ENCODE measurements around the gene MX2. TPM values are rescaled to one million over a fixed set of nuclear protein-coding genes. Genes with fewer than 3 reads are reported as not detected.
A peak's percentile ranks its signal among the peaks of the same experiment; 100 is the strongest.

The MX2 gene
- total and polyA plus RNA-seq, 5 donors from 2014 or later, result 34.8 to 119 (median 49.2) TPM

DNA sequence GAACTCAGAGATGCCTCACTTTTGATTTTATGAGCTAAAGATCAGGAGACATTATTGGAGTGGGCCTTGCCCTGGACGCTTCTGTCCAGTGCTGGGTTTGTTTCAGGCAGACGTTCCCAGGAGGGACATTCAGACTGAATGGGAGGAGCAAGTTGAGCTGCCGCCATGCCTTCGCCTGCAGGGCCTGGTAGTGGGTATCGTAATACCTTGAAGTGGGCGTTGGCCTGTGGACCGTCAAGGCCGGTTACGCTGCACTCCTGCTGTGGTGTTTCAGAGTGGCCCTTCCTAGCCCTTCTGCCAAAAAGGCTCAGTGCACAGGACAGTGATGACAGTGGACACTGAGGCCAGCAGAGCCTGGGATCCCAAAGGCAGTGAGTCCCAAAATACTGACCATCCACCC lies 43.6 kb upstream of the MX2 start:
- Histone ChIP-seq H3K36me3 (ENCODE audit: control insufficient read depth, insufficient read depth, low read length) (no peaks in the 10 kb centered on the region), H3K4me3 (ENCODE audit: low read depth, low read length) (no peak overlapping the region), H3K27ac (ENCODE audit: insufficient read depth, low read length, poor library complexity, severe bottlenecking) (no peak overlapping the region), H3K9me3 (ENCODE audit: control insufficient read depth in 2 of 2, low read length in 2 of 2) (no peaks in the 10 kb centered on the region), H3K4me1 (ENCODE audit: control insufficient read depth, insufficient read depth, low read length, poor library complexity, severe bottlenecking) (no peaks in the 10 kb centered on the region), H3K27me3 (ENCODE audit: control insufficient read depth, insufficient read depth, low read length) (peaks cover 17% of the 10 kb centered on the region)
- Mint-ChIP-seq H3K36me3 (no peaks in the 10 kb centered on the region), H3K27me3 (peaks cover 43% of the 10 kb centered on the region), H3K27ac (no peak overlapping the region), H3K4me3 (no peak overlapping the region), H3K4me1 (peaks cover 0 to 3% (median 1%) of the 10 kb centered on the region in 4 donors), H3K9me3 (peaks cover 0 to 3% (median 0%) of the 10 kb centered on the region in 7 donors)
- ATAC-seq (ENCODE audit: low read depth in 2 of 2) (no peak), DNase-seq (no peak)

DNA sequence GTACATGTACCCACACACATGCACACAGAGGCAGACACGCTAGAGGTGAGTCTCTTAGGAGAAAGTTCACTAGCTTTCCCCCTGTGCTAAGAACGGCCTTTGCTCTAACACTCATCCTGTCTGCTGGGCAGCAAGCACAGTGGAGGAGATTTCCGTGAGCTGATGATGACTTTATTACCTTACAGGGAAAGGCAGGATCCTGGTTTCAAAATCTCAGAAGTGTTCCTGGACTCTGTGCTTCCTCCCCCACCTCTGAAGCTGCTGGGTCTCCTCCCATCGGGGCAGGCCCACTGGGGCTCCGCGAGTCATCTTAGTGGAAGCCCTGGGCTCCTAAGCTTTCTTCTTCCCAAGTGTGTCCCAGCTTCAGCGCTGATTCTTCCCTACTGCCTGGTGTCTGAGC lies 42.6 kb upstream of the MX2 start:
- peaks cover 17% of the 10 kb centered on the region for H3K27me3 ChIP-seq (ENCODE audit: control insufficient read depth, insufficient read depth, low read length)
- H3K4me3 ChIP-seq (ENCODE audit: low read depth, low read length), result no peak overlapping the region
- H3K27ac ChIP-seq (ENCODE audit: insufficient read depth, low read length, poor library complexity, severe bottlenecking), result no peak overlapping the region
- no peaks in the 10 kb centered on the region for H3K36me3 ChIP-seq (ENCODE audit: control insufficient read depth, insufficient read depth, low read length)
- Mint-ChIP-seq H3K36me3 (no peaks in the 10 kb centered on the region), H3K27ac (no peak overlapping the region), H3K4me3 (no peak overlapping the region), H3K4me1 (peaks cover 0 to 3% (median 1%) of the 10 kb centered on the region in 4 donors), H3K27me3 (peaks cover 38% of the 10 kb centered on the region), H3K9me3 (peaks cover 0 to 3% (median 0%) of the 10 kb centered on the region in 7 donors)
- ATAC-seq (ENCODE audit: low read depth in 2 of 2), result no peak
- H3K9me3 ChIP-seq (ENCODE audit: control insufficient read depth in 2 of 2, low read length in 2 of 2), result no peaks in the 10 kb centered on the region
- no peak for DNase-seq
- no peaks in the 10 kb centered on the region for H3K4me1 ChIP-seq (ENCODE audit: control insufficient read depth, insufficient read depth, low read length, poor library complexity, severe bottlenecking)

DNA sequence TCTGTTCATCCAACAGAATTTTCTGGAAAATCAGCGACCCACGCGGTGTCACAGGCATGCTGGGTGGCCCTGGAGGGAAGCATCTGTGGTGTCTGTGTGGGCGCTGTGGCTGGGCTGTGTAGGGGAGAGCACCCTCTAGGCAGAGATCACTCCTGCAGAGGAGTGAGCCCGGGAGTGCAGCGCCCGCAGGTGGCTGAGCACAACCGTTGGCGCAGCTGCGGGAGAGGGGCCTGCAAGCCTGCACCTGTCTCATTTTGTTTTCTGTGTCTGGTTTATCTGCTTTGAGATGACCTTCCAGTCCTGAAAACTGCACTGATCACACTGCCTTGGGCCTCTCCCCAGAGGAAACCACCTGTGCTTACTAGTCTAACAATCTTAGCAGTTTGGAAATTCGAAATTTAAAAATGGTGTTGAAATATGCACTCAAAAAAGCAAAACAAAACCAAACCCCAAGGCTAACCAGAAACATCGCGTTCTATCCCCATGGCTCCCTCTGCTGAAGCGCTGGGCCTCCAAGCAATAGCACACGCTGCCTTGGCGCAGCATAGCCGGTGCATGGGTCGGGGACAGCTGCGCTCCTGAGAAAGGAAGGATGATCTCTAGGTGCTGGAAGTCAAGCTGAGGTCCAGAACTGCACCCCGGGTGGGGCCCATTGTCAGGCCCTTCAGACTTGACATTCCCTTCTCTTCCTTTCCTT lies 40.5 kb upstream of the MX2 start:
- Mint-ChIP-seq H3K4me3 (no peak overlapping the region), H3K27me3 (peaks cover 20% of the 10 kb centered on the region), H3K27ac (no peak overlapping the region), H3K4me1 (no peaks in the 10 kb centered on the region), H3K9me3 (peaks cover 0 to 3% (median 0%) of the 10 kb centered on the region in 7 donors), H3K36me3 (no peaks in the 10 kb centered on the region)
- Histone ChIP-seq H3K27ac (ENCODE audit: insufficient read depth, low read length, poor library complexity, severe bottlenecking) (no peak overlapping the region), H3K36me3 (ENCODE audit: control insufficient read depth, insufficient read depth, low read length) (no peaks in the 10 kb centered on the region), H3K4me1 (ENCODE audit: control insufficient read depth, insufficient read depth, low read length, poor library complexity, severe bottlenecking) (no peaks in the 10 kb centered on the region), H3K4me3 (ENCODE audit: low read depth, low read length) (no peak overlapping the region), H3K9me3 (ENCODE audit: control insufficient read depth in 2 of 2, low read length in 2 of 2) (no peaks in the 10 kb centered on the region), H3K27me3 (ENCODE audit: control insufficient read depth, insufficient read depth, low read length) (peaks cover 9% of the 10 kb centered on the region)
- peak in 1 of 2 donors; percentile 24 for ATAC-seq (ENCODE audit: low read depth in 2 of 2)
- DNase-seq, result no peak

DNA sequence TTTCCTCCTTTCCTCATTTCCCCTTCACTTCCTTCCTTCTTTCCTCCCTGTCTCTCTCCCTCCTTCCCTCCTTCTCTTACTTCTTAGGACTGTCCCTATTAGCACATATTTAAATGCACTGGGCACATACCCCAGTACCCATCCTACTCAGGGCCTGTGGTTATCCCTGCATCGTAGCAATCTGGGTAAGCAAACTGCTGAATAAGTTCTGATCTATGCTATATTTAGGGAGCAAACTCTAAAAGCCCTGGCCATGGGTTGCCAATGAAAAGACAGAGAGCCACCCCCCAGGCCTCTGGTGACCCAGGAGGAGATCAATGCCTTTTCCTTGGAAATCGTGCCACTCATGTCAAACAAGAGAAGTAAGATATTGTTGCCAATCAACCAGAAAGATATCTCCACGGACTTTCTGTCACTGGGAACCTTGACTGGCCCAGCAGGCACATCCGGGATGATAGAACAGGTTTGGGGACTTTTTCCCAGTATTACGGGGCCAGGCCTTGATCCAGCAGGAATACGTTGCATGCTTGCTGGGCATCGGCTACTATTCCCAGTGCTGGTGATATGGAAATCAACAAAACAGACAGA lies 39.8 kb upstream of the MX2 start:
- Histone ChIP-seq H3K27me3 (ENCODE audit: control insufficient read depth, insufficient read depth, low read length) (peaks cover 9% of the 10 kb centered on the region), H3K36me3 (ENCODE audit: control insufficient read depth, insufficient read depth, low read length) (no peaks in the 10 kb centered on the region), H3K4me3 (ENCODE audit: low read depth, low read length) (no peak overlapping the region), H3K9me3 (ENCODE audit: control insufficient read depth in 2 of 2, low read length in 2 of 2) (no peaks in the 10 kb centered on the region), H3K4me1 (ENCODE audit: control insufficient read depth, insufficient read depth, low read length, poor library complexity, severe bottlenecking) (no peaks in the 10 kb centered on the region), H3K27ac (ENCODE audit: insufficient read depth, low read length, poor library complexity, severe bottlenecking) (no peak overlapping the region)
- no peak for ATAC-seq (ENCODE audit: low read depth in 2 of 2)
- Mint-ChIP-seq H3K27ac (peak overlapping the region in 1 of 3 donors; percentile 55), H3K4me3 (no peak overlapping the region), H3K9me3 (peaks cover 0 to 3% (median 0%) of the 10 kb centered on the region in 7 donors), H3K4me1 (no peaks in the 10 kb centered on the region), H3K27me3 (peaks cover 20% of the 10 kb centered on the region), H3K36me3 (no peaks in the 10 kb centered on the region)
- DNase-seq, result no peak

DNA sequence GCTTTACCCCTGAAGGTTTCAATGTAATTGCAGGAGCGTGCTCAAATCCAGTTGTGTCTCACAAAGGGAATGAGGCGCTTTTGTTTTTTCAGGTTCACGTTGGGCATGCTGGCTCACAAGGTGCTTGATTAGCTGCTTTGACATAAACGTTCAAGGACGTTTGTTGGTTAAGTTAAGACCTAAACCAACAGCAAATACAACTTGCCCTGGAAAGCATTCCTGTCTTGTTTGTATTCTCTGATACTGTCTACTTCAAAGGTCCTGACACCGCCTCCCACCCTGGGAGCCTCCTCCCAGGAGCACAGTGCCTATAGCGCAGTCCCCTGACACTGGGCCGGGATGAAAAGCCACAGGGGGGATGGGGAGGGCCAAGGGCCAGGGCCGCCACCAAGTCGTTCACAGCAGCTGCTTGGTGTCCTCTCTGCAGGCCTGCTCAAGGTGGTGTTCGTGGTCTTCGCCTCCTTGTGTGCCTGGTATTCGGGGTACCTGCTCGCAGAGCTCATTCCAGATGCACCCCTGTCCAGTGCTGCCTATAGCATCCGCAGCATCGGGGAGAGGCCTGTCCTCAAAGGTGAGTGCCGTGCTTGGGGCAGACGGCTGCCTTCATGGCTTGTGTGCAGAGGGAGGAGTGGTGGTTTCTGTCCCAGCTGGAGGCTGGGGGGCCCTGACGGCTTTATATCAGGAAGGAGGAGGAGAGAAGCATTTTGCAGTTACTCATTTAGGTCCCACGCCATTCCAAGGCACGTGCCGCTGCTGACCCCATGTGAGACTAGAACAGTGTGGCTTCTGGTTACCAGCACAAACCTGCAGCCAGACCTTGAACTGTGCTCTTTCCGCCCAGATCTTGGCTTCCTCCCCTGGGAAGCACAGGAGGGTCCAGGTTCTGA lies 39.1 kb upstream of the MX2 start:
- peaks cover 4% of the 10 kb centered on the region for H3K27me3 ChIP-seq (ENCODE audit: control insufficient read depth, insufficient read depth, low read length)
- no peaks in the 10 kb centered on the region for H3K9me3 ChIP-seq (ENCODE audit: control insufficient read depth in 2 of 2, low read length in 2 of 2)
- peaks cover 13% of the 10 kb centered on the region for H3K27me3 Mint-ChIP-seq
- no peaks in the 10 kb centered on the region for H3K4me1 ChIP-seq (ENCODE audit: control insufficient read depth, insufficient read depth, low read length, poor library complexity, severe bottlenecking)
- H3K4me3 Mint-ChIP-seq, result no peak overlapping the region
- no peak overlapping the region for H3K27ac Mint-ChIP-seq
- H3K27ac ChIP-seq (ENCODE audit: insufficient read depth, low read length, poor library complexity, severe bottlenecking), result no peak overlapping the region
- no peaks in the 10 kb centered on the region for H3K4me1 Mint-ChIP-seq
- no peaks in the 10 kb centered on the region for H3K36me3 Mint-ChIP-seq
- H3K4me3 ChIP-seq (ENCODE audit: low read depth, low read length), result no peak overlapping the region
- peaks cover 0 to 2% (median 0%) of the 10 kb centered on the region in 7 donors for H3K9me3 Mint-ChIP-seq
- ATAC-seq (ENCODE audit: low read depth in 2 of 2), result no peak
- H3K36me3 ChIP-seq (ENCODE audit: control insufficient read depth, insufficient read depth, low read length), result no peaks in the 10 kb centered on the region
- DNase-seq, result no peak

DNA sequence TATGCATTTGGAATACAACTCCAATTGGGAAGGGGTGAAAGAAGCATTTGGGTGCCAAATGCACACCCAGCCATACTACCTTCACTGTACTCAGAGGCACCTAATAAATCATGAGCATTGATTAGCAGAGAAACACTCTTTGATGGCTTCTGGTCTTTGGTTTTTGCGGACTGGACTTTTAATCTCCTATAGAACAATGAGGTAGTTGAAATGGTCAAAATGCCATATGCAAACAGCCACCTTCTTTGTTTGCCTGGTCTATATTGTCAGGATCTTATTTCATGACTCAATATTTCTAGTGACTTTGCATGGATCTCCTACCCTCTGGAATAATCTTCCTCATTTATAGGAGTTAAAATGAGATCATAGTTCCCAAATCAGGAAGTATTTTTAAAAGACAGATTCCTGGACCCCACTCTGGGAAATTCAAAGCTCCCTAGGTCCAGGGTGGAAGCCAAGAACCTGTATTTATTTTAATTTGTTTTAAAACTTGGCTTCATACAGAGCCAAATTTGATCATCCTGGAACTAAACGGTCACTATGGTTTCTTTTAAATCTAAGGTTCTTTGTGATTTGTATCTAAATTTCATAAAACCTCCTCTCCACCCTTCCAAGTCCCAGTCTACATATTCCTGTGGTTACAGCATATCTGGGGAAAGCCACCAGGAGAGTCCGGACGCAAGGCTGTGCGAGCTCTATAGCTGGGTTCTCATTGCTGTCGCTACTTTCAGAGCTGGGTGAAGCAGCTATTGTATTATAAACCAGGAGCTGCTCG lies 36.5 kb upstream of the MX2 start:
- no peaks in the 10 kb centered on the region for H3K9me3 ChIP-seq (ENCODE audit: control insufficient read depth in 2 of 2, low read length in 2 of 2)
- ATAC-seq (ENCODE audit: low read depth in 2 of 2), result no peak
- no peak overlapping the region for H3K4me3 Mint-ChIP-seq
- no peaks in the 10 kb centered on the region for H3K27me3 ChIP-seq (ENCODE audit: control insufficient read depth, insufficient read depth, low read length)
- H3K9me3 Mint-ChIP-seq, result peaks cover 0 to 2% (median 0%) of the 10 kb centered on the region in 7 donors
- H3K4me1 Mint-ChIP-seq, result no peaks in the 10 kb centered on the region
- no peaks in the 10 kb centered on the region for H3K4me1 ChIP-seq (ENCODE audit: control insufficient read depth, insufficient read depth, low read length, poor library complexity, severe bottlenecking)
- no peak overlapping the region for H3K27ac ChIP-seq (ENCODE audit: insufficient read depth, low read length, poor library complexity, severe bottlenecking)
- H3K27ac Mint-ChIP-seq, result no peak overlapping the region
- no peaks in the 10 kb centered on the region for H3K36me3 ChIP-seq (ENCODE audit: control insufficient read depth, insufficient read depth, low read length)
- H3K27me3 Mint-ChIP-seq, result peaks cover 10% of the 10 kb centered on the region
- DNase-seq, result no peak
- H3K4me3 ChIP-seq (ENCODE audit: low read depth, low read length), result no peak overlapping the region
- no peaks in the 10 kb centered on the region for H3K36me3 Mint-ChIP-seq

DNA sequence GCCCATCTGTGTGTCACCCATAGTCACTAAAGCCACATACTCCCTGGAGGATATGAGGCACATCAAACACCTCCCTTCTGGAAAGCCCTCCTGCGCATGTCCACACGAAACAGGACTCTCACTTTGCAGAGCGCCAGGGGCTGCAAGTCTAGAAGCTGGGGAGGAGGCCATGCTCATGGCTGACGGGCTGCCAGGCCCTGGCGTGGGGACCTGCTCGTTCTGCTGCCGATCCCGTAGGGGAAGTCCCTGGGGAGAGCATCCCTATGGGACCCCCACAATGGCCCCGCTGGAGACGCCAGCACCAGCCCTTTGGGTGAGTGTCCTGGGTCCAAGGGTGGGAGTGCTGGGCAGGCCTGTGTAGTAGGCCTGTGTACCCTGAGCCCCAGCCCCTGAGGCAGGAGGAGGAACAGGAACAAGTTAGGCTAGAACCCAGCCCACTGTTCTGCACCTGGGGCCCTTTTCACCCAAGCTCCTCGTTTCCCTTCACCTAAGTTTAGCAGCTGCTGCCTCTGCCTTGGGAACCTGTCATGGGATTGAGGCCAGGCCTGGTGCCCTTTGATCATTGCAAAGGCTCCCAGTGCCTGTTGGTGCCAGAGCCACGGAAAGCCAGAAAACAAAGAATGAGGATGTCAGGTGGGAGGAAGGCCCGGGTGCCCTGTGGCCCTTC lies 35.3 kb upstream of the MX2 start:
- H3K4me1 Mint-ChIP-seq, result no peaks in the 10 kb centered on the region
- peaks cover 14% of the 10 kb centered on the region for H3K27me3 Mint-ChIP-seq
- no peak overlapping the region for H3K27ac ChIP-seq (ENCODE audit: insufficient read depth, low read length, poor library complexity, severe bottlenecking)

More for the DNA sequence above, 35.3 kb upstream of the MX2 start:
- H3K36me3 ChIP-seq (ENCODE audit: control insufficient read depth, insufficient read depth, low read length), result no peaks in the 10 kb centered on the region
- Mint-ChIP-seq H3K9me3 (peaks cover 0 to 2% (median 0%) of the 10 kb centered on the region in 7 donors), H3K36me3 (no peaks in the 10 kb centered on the region), H3K27ac (peak overlapping the region in 1 of 3 donors; percentile 63), H3K4me3 (no peak overlapping the region)
- no peak overlapping the region for H3K4me3 ChIP-seq (ENCODE audit: low read depth, low read length)
- H3K9me3 ChIP-seq (ENCODE audit: control insufficient read depth in 2 of 2, low read length in 2 of 2), result no peaks in the 10 kb centered on the region
- no peaks in the 10 kb centered on the region for H3K4me1 ChIP-seq (ENCODE audit: control insufficient read depth, insufficient read depth, low read length, poor library complexity, severe bottlenecking)
- ATAC-seq (ENCODE audit: low read depth in 2 of 2) (no peak), DNase-seq (no peak)
- no peaks in the 10 kb centered on the region for H3K27me3 ChIP-seq (ENCODE audit: control insufficient read depth, insufficient read depth, low read length)

Measured in CD4-positive, CD25-positive, alpha-beta regulatory T cell (primary cell).